SU-DHL-6 (cell line): Measurements from ENCODE around the gene APAF1.

ENCODE experiments used
- EZH2phosphoT487 ChIP-seq: fragments of 200-600 bp; sonication (generic), shearing (Covaris generic); conservative IDR thresholded peaks from 2 replicates; pipeline ENCODE4 v1.6.1; 2018; ENCODE audit warnings: mild to moderate bottlenecking, antibody characterized with exemption, low read length, moderate library complexity, mixed read lengths
- TF ChIP-seq, protein P1 (sequence below): fragments of 200-600 bp; sonication (generic); IDR thresholded peaks from one replicate; pipeline ENCODE4 v1.5.1; 2017; ENCODE audit warnings: antibody characterized with exemption, mild to moderate bottlenecking, low read length, moderate library complexity; ENCODE audit not compliant: insufficient read depth, poor library complexity, severe bottlenecking

DNA sequence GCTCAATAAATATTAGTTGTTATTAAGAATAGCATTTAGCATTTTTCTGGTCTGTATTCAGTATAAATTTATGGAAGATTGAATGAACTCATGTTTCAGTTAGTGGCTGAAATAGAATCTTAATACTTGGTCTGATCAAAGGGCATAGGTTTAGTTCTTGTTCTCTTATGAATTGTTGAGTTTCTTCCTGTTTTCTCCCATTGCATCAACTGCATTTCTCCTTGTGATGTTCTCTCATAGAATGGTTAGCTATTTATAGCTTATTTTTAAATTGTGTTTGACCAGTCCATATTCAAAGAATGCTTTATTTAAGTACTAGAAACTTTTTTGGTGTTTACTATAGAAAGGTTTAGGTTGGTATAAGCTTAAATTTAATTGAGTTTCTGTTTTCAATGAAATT is 29.8 kb downstream of the APAF1 start:
- TF ChIP-seq, protein P1, sequence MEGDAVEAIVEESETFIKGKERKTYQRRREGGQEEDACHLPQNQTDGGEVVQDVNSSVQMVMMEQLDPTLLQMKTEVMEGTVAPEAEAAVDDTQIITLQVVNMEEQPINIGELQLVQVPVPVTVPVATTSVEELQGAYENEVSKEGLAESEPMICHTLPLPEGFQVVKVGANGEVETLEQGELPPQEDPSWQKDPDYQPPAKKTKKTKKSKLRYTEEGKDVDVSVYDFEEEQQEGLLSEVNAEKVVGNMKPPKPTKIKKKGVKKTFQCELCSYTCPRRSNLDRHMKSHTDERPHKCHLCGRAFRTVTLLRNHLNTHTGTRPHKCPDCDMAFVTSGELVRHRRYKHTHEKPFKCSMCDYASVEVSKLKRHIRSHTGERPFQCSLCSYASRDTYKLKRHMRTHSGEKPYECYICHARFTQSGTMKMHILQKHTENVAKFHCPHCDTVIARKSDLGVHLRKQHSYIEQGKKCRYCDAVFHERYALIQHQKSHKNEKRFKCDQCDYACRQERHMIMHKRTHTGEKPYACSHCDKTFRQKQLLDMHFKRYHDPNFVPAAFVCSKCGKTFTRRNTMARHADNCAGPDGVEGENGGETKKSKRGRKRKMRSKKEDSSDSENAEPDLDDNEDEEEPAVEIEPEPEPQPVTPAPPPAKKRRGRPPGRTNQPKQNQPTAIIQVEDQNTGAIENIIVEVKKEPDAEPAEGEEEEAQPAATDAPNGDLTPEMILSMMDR: no peak
- no peak for TF ChIP-seq EZH2phosphoT487
